HepG2 (cell line): ENCODE results near the gene SLC6A8. TPM values are rescaled to one million over a fixed set of nuclear protein-coding genes. Genes with fewer than 3 reads are reported as not detected.

Experiments
- ERF ChIP-seq: IDR thresholded peaks from 2 replicates; pipeline ENCODE4 v1.6.1; 2018; ENCODE audit warnings: missing biosample characterization, missing genetic modification reagents
- MAFG ChIP-seq: sonication (generic); formaldehyde crosslinking; IDR thresholded peaks from 2 replicates; pipeline ENCODE4 v1.5.1; 2020; ENCODE audit warnings: mild to moderate bottlenecking, missing genetic modification reagents
- MLLT10 ChIP-seq: sonication (generic); formaldehyde crosslinking; IDR thresholded peaks from 2 replicates; pipeline ENCODE4 v1.4.0; 2020; ENCODE audit warnings: missing genetic modification reagents
- NFIB ChIP-seq: sonication (generic); formaldehyde crosslinking; IDR thresholded peaks from 2 replicates; pipeline ENCODE4 v1.9.0; 2021; ENCODE audit warnings: missing genetic modification reagents, mild to moderate bottlenecking, borderline replicate concordance
- NKX3-1 ChIP-seq: sonication (generic); formaldehyde crosslinking; IDR thresholded peaks from 2 replicates; pipeline ENCODE4 v1.5.0; 2020; ENCODE audit warnings: missing genetic modification reagents
- SRF ChIP-seq: IDR thresholded peaks from 2 replicates; pipeline ENCODE4 v1.6.1; 2011; ENCODE audit warnings: mild to moderate bottlenecking, low read depth, low read length, moderate library complexity
- TAF1 ChIP-seq: sonication (generic); formaldehyde crosslinking; IDR thresholded peaks from 2 replicates; pipeline ENCODE4 v1.4.0; 2020; ENCODE audit warnings: missing genetic modification reagents
- ZZZ3 ChIP-seq: sonication (generic); formaldehyde crosslinking; IDR thresholded peaks from 2 replicates; pipeline ENCODE4 v1.4.0; 2020; ENCODE audit warnings: missing genetic modification reagents, mild to moderate bottlenecking, borderline replicate concordance
- polyA plus RNA-seq, 8 experiments: library from polyadenylated mRNA; depleted of rRNA in 3 of 8; stranded (reverse) in 7 of 8; unstranded in 1 of 8; fragments of >200 nt; fragmentation: Illumina TruSeq in 4 of 8; extraction: Trizol in 4 of 8; gene quantifications; 2 replicates each; pipeline versions ENCODE4 v1.2.1 to v1.2.3, GENCODE V29; 2011 to 2016; ENCODE audit warnings: low read depth in 4 of 8, missing spikeins in 1 of 8, mixed read lengths in 1 of 8; ENCODE audit not compliant: insufficient read depth in 1 of 8
- total RNA-seq, 5 experiments: library from RNA; depleted of rRNA; stranded (reverse); fragments of >200 nt; fragmentation: Illumina TruSeq; extraction: Trizol; gene quantifications; 2 replicates each; pipeline ENCODE4 v1.2.3, GENCODE V29; 2016; ENCODE audit warnings: low read depth in 1 of 5
- TF ChIP-seq, protein P1 (sequence below): sonication (generic); formaldehyde crosslinking; IDR thresholded peaks from 2 replicates; pipeline ENCODE4 v1.5.1; 2020; ENCODE audit warnings: mild to moderate bottlenecking, missing genetic modification reagents, moderate library complexity
- TF ChIP-seq, protein P2 (sequence below), 2 experiments: fragments of 450-650 bp in 1 of 2; sonication (generic) in 1 of 2; formaldehyde crosslinking in 1 of 2; IDR thresholded peaks; 2 replicates each; pipeline versions ENCODE4 v1.6.1 to v1.8.0; 2016 to 2022; ENCODE audit warnings: antibody characterized with exemption in 1 of 2, mild to moderate bottlenecking in 1 of 2, missing genetic modification reagents in 1 of 2
- TF ChIP-seq, protein P3 (sequence below): sonication (generic); formaldehyde crosslinking; IDR thresholded peaks from 2 replicates; pipeline ENCODE4 v1.4.0; 2020; ENCODE audit warnings: missing genetic modification reagents, borderline replicate concordance

Gene SLC6A8
- total and polyA plus RNA-seq, 2 of the 13 experiments (the other 11 are each of a cell fraction or from before 2014, with no cell fraction given) = 13.9 to 176 TPM

DNA sequence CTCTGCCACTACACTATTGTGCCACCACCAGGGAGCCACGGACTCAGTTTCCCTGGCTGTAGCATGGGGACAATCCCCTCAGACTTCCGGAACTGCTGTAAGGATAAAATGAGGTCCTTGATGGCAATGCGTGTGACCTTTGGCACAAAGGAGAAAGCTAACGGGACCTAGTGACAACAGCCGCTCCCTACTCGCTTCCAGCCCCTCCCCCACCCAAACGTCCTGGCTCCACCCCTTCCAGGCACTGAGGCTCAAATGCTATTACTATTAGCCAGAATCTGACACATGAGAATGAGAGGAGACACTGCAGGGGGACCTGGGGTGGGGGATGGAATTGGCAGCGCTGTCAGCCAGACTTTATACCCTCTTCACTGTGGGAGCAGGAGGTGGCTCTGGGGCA is 46.1 kb upstream of the SLC6A8 start (continued):
- TF ChIP-seq, protein P1, sequence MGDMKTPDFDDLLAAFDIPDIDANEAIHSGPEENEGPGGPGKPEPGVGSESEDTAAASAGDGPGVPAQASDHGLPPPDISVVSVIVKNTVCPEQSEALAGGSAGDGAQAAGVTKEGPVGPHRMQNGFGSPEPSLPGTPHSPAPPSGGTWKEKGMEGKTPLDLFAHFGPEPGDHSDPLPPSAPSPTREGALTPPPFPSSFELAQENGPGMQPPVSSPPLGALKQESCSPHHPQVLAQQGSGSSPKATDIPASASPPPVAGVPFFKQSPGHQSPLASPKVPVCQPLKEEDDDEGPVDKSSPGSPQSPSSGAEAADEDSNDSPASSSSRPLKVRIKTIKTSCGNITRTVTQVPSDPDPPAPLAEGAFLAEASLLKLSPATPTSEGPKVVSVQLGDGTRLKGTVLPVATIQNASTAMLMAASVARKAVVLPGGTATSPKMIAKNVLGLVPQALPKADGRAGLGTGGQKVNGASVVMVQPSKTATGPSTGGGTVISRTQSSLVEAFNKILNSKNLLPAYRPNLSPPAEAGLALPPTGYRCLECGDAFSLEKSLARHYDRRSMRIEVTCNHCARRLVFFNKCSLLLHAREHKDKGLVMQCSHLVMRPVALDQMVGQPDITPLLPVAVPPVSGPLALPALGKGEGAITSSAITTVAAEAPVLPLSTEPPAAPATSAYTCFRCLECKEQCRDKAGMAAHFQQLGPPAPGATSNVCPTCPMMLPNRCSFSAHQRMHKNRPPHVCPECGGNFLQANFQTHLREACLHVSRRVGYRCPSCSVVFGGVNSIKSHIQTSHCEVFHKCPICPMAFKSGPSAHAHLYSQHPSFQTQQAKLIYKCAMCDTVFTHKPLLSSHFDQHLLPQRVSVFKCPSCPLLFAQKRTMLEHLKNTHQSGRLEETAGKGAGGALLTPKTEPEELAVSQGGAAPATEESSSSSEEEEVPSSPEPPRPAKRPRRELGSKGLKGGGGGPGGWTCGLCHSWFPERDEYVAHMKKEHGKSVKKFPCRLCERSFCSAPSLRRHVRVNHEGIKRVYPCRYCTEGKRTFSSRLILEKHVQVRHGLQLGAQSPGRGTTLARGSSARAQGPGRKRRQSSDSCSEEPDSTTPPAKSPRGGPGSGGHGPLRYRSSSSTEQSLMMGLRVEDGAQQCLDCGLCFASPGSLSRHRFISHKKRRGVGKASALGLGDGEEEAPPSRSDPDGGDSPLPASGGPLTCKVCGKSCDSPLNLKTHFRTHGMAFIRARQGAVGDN (CRISPR knock-in tag) = peak; percentile 22
- peak; percentile 42; the same call in 1 of the 2 replicates for TF ChIP-seq TAF1 (CRISPR knock-in tag)
- TF ChIP-seq, protein P2, sequence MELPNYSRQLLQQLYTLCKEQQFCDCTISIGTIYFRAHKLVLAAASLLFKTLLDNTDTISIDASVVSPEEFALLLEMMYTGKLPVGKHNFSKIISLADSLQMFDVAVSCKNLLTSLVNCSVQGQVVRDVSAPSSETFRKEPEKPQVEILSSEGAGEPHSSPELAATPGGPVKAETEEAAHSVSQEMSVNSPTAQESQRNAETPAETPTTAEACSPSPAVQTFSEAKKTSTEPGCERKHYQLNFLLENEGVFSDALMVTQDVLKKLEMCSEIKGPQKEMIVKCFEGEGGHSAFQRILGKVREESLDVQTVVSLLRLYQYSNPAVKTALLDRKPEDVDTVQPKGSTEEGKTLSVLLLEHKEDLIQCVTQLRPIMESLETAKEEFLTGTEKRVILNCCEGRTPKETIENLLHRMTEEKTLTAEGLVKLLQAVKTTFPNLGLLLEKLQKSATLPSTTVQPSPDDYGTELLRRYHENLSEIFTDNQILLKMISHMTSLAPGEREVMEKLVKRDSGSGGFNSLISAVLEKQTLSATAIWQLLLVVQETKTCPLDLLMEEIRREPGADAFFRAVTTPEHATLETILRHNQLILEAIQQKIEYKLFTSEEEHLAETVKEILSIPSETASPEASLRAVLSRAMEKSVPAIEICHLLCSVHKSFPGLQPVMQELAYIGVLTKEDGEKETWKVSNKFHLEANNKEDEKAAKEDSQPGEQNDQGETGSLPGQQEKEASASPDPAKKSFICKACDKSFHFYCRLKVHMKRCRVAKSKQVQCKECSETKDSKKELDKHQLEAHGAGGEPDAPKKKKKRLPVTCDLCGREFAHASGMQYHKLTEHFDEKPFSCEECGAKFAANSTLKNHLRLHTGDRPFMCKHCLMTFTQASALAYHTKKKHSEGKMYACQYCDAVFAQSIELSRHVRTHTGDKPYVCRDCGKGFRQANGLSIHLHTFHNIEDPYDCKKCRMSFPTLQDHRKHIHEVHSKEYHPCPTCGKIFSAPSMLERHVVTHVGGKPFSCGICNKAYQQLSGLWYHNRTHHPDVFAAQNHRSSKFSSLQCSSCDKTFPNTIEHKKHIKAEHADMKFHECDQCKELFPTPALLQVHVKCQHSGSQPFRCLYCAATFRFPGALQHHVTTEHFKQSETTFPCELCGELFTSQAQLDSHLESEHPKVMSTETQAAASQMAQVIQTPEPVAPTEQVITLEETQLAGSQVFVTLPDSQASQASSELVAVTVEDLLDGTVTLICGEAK (IDR thresholded peaks at IDR 0.05) = no peak
- TF ChIP-seq, protein P2 (CRISPR knock-in tag; IDR thresholded peaks at IDR 0.05) = no peak
- no peak for TF ChIP-seq NKX3-1 (CRISPR knock-in tag)
- TF ChIP-seq MLLT10 = no peak
- no peak for TF ChIP-seq SRF
- TF ChIP-seq, protein P3, sequence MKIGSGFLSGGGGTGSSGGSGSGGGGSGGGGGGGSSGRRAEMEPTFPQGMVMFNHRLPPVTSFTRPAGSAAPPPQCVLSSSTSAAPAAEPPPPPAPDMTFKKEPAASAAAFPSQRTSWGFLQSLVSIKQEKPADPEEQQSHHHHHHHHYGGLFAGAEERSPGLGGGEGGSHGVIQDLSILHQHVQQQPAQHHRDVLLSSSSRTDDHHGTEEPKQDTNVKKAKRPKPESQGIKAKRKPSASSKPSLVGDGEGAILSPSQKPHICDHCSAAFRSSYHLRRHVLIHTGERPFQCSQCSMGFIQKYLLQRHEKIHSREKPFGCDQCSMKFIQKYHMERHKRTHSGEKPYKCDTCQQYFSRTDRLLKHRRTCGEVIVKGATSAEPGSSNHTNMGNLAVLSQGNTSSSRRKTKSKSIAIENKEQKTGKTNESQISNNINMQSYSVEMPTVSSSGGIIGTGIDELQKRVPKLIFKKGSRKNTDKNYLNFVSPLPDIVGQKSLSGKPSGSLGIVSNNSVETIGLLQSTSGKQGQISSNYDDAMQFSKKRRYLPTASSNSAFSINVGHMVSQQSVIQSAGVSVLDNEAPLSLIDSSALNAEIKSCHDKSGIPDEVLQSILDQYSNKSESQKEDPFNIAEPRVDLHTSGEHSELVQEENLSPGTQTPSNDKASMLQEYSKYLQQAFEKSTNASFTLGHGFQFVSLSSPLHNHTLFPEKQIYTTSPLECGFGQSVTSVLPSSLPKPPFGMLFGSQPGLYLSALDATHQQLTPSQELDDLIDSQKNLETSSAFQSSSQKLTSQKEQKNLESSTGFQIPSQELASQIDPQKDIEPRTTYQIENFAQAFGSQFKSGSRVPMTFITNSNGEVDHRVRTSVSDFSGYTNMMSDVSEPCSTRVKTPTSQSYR (CRISPR knock-in tag) = peak; percentile 95
- no peak for TF ChIP-seq NFIB (CRISPR knock-in tag)
- TF ChIP-seq ZZZ3 (CRISPR knock-in tag) = no peak
- TF ChIP-seq ERF = 0 out of 2 replicates have a peak, but pooled peaks have one; percentile 32
- TF ChIP-seq MAFG (CRISPR knock-in tag) = no peak
